Activated CD8-positive, alpha-beta memory T cell treated with anti-CD3 and anti-CD28 coated beads for 1 hour (primary cell): Measurements from ENCODE around the gene DBX1.

Source experiments
- DNase-seq, 2 donors: peaks; one replicate each; pipeline ENCODE4 v3.0.0-alpha.2; 2020; ENCODE audit warnings: low read depth in 1 of 2; ENCODE audit errors: extremely low read depth in 1 of 2

The DBX1 gene

GRCh38 chr11:20126724-20127123 lies 33.6 kb downstream of the DBX1 start:
- DNase-seq, result no peak

DNA sequence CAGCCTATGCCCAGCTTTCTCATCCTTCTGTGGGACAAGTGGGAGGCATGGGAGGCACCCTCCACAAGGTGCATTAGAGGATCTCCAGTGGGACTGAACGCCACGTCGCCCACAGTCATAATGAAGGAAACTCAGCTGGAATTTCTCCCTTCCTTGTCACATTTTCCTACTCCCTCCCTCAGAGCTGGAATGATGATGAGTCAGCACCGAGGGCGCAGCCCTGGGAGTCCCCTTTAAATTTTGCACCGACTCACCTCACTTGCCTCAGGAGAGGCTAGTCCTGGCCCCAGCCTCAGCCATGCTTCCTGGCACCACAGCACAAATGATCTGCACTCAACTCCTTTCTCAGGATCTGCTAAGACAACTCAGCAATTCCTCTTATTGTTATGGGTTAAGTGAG lies 34.3 kb downstream of the DBX1 start:
- DNase-seq, result no peak

DNA sequence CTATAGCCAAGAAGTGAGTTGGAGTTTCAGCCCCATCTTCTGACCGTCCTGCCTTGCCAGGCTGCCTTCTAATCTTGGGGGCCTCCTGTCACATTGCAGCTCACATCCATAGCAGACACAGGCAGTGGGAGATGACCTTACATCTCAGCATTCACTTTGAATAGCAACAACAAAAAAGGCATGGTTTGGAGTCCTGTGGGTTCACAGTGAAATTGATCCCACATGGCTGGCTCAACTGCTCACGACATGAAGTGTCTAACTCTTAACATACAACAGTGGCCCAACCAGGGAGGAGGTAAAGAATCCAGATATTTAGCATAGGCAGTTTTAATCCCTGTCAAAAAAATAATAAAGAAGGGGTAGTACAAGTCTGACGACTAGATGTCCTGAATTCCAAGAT lies 38.1 kb downstream of the DBX1 start:
- no peak for DNase-seq

GRCh38 chr11:20120134-20120925 lies 39.9 kb downstream of the DBX1 start:
- no peak for DNase-seq

- DNase-seq, result no peak
These were observed 41.0 kb downstream of the DBX1 start for GRCh38 chr11:20119315-20119714.

DNA sequence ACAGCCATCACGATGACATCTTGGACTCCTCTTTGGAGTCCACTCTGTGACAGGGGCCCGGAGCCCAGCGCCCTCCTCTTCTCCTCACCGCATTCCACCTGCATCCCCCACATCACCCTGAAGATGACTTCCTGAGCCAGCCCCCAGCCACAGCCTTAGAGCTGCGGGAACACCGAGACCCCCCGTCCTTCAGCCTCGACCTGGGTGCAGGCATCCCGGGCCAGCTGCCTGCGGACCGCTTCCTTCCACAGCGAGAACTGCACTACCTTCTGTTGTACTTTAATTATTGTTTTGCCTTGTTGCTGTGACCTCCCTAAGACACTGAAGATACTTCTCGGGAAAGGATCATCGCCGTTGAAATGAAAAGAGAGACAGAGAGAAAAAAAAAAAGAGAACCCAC lies 42.1 kb downstream of the DBX1 start:
- DNase-seq, result no peak

GRCh38 chr11:20117291-20117690 lies 43.0 kb downstream of the DBX1 start:
- DNase-seq, result no peak

GRCh38 chr11:20116825-20117224 lies 43.5 kb downstream of the DBX1 start:
- DNase-seq, result no peak

- no peak for DNase-seq
These were observed 45.7 kb downstream of the DBX1 start for GRCh38 chr11:20114588-20114987.

DNA sequence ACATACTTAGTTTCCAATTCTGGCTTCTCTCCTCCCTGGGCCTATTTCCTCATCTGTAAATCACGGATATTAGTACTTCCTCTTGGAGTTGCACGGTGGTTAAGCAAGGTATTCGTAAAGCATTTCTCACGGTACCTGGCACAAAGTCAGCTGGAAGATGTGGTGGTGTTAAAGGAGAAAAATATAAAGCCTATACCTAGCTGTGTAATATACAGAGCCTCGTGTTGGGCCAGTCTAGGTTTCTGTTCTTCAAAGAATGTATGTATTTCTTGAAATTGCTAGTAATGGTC lies 47.2 kb downstream of the DBX1 start:
- DNase-seq, result no peak

- no peak for DNase-seq
These were observed 47.8 kb downstream of the DBX1 start for GRCh38 chr11:20112291-20113148.

DNA sequence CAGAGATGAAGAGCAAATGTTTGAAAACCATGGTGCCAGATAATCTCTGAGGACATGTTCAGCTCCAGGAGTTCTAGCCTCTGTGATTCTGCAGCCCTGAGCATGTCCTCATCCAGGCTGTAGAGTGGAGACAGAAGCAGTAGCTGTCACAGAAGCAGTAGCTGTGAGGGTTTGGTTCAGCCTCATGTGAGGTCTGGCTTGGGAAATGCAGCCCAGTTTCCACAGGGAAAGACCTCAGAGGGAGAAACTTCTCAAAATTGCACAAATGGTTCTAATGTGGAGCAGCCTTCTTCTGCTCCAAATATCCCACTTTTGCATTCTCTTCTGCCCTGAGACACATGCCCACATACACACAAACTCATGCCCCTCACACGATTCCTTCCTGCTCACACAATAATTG lies 48.4 kb downstream of the DBX1 start:
- DNase-seq, result no peak

DNA sequence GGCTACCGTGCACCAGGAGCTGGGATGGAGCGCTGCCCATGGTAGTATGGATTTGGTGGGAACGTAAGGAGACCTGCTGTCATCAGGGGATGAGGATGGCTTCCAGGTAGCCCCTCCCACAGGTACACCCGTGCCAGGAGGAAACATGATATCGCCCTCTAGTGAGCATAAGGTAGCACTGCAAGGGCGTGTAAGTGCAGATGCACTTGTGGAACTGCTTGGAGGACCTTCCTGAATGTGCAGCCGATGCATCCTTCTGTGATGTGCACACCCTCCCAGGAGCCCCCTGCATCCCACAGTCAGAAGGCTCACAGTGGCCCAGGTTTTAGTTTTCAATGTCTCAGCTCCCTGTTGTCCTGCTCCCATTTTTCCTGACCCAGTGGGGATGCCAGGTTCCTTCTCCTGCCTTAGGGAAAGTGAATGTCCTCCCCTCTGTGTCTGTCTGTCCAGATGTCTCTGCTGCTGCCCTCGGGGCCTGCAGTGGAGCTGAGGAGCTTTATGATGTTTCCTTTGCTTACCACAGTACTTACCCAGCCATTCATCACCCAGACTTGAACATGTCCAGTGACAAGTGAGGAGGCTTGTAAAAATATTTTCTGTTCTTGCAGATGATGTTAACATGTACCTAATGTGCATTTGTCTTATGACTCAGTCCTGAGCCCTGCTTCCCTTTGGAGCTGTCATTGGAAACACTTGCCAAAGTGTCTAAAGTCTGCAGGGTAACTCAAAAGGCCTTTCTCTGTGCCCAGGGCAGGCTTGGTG lies 49.2 kb downstream of the DBX1 start:
- peak in 1 of 2 donors; percentile 12 for DNase-seq

- DNase-seq, result no peak
These were observed 50.4 kb downstream of the DBX1 start for GRCh38 chr11:20109731-20110445.
